OCI-LY1 (cell line): Measurements from ENCODE around the gene CKAP2L.

Experiments used
- H2AFZ ChIP-seq: fragments of 200-600 bp; sonication (generic), shearing (Covaris generic); 2 replicates; pipeline ENCODE4 v1.6.0; 2014; ENCODE audit warnings: antibody characterized with exemption, mild to moderate bottlenecking, low read length
- H3F3A ChIP-seq: fragments of 200-600 bp; sonication (generic), shearing (Covaris generic); 2 replicates; pipeline ENCODE4 v1.6.0; 2014; ENCODE audit warnings: mild to moderate bottlenecking, antibody characterized with exemption, low read length, moderate library complexity; ENCODE audit not compliant: insufficient read depth
- H3K27ac ChIP-seq: fragments of 200-600 bp; sonication (generic); 2 replicates; pipeline ENCODE4 v1.5.1; 2014; ENCODE audit warnings: low read length, mixed run types, mild to moderate bottlenecking, low read depth; ENCODE audit not compliant: poor library complexity, severe bottlenecking
- H3K27me3 ChIP-seq: fragments of 200-600 bp; sonication (generic); 2 replicates; pipeline ENCODE4 v1.6.0; 2014; ENCODE audit warnings: antibody characterized with exemption, mild to moderate bottlenecking, low read length, moderate library complexity; ENCODE audit not compliant: insufficient read depth
- H3K36me3 ChIP-seq: fragments of 200-600 bp; sonication (generic); 2 replicates; pipeline ENCODE4 v1.6.1; 2014; ENCODE audit warnings: mild to moderate bottlenecking, antibody characterized with exemption, low read length, moderate library complexity, mixed read lengths; ENCODE audit not compliant: insufficient read depth
- H3K4me1 ChIP-seq: fragments of 200-600 bp; sonication (generic); 2 replicates; pipeline ENCODE4 v1.5.1; 2014; ENCODE audit warnings: mild to moderate bottlenecking, low read length, moderate library complexity; ENCODE audit not compliant: insufficient read depth, severe bottlenecking
- H3K4me2 ChIP-seq: fragments of 200-600 bp; sonication (generic), shearing (Covaris generic); 2 replicates; pipeline ENCODE4 v1.6.1; 2014; ENCODE audit warnings: low read length
- H3K4me3 ChIP-seq: fragments of 200-600 bp; sonication (generic); 2 replicates; pipeline ENCODE4 v1.5.1; 2014; ENCODE audit warnings: low read length, low read depth, mild to moderate bottlenecking, mixed read lengths; ENCODE audit not compliant: poor library complexity, severe bottlenecking
- H3K79me2 ChIP-seq: fragments of 200-600 bp; shearing (Covaris generic); 2 replicates; pipeline ENCODE4 v1.6.1; 2016; ENCODE audit warnings: mixed run types, low read length, mixed read lengths; ENCODE audit not compliant: insufficient read depth
- H3K9ac ChIP-seq: fragments of 200-600 bp; sonication (generic), shearing (Covaris generic); 2 replicates; pipeline ENCODE4 v1.6.1; 2014; ENCODE audit warnings: mild to moderate bottlenecking, low read length, mixed read lengths
- H3K9me2 ChIP-seq: fragments of 200-600 bp; sonication (generic), shearing (Covaris generic); 2 replicates; pipeline ENCODE4 v1.6.1; 2014; ENCODE audit warnings: low read depth, mild to moderate bottlenecking, low read length, mixed read lengths
- H3K9me3 ChIP-seq: fragments of 200-600 bp; shearing (Covaris generic); 2 replicates; pipeline ENCODE4 v1.6.1; 2014; ENCODE audit warnings: low read length, mixed read lengths
- H4K20me1 ChIP-seq: fragments of 200-600 bp; sonication (generic), shearing (Covaris generic); 2 replicates; pipeline ENCODE4 v1.6.0; 2016; ENCODE audit warnings: mild to moderate bottlenecking, low read length; ENCODE audit not compliant: insufficient read depth
- EZH2 ChIP-seq: fragments of 200-600 bp; sonication (generic), shearing (Covaris generic); IDR thresholded peaks from 2 replicates; pipeline ENCODE4 v1.8.0; 2017; ENCODE audit warnings: borderline replicate concordance, mixed run types, mild to moderate bottlenecking, antibody characterized with exemption, low read length, moderate library complexity, mixed read lengths
- TF ChIP-seq, protein P1 (sequence below): fragments of 200-600 bp; sonication (generic), shearing (Covaris generic); IDR thresholded peaks from 2 replicates; pipeline ENCODE4 v1.5.1; 2017; ENCODE audit warnings: mild to moderate bottlenecking, antibody characterized with exemption, low read length, moderate library complexity, mixed read lengths

CKAP2L gene

DNA sequence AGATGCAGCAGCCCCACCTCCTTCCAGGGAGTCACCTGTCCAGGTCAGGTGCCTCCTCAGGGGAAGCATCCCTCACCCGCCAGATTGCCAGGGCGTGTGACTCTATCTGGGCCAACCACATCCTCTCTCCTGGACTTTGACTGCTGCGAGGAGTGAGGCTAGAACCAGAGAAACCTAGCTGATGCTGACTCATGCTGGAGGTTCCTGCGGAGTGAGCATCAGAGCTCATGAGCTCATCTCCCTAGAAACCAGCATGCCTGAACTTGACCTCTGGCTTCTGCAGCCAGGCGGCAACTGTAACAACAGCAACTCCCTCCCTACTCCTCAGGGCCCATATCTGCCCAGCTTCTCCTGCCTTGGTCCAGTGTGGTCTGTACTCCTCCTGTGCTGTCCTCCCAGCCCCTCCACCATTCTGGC is 71.9 kb downstream of the CKAP2L start:
- no peak for TF ChIP-seq EZH2
- TF ChIP-seq, protein P1, sequence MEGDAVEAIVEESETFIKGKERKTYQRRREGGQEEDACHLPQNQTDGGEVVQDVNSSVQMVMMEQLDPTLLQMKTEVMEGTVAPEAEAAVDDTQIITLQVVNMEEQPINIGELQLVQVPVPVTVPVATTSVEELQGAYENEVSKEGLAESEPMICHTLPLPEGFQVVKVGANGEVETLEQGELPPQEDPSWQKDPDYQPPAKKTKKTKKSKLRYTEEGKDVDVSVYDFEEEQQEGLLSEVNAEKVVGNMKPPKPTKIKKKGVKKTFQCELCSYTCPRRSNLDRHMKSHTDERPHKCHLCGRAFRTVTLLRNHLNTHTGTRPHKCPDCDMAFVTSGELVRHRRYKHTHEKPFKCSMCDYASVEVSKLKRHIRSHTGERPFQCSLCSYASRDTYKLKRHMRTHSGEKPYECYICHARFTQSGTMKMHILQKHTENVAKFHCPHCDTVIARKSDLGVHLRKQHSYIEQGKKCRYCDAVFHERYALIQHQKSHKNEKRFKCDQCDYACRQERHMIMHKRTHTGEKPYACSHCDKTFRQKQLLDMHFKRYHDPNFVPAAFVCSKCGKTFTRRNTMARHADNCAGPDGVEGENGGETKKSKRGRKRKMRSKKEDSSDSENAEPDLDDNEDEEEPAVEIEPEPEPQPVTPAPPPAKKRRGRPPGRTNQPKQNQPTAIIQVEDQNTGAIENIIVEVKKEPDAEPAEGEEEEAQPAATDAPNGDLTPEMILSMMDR, result no peak
- no peak overlapping the region for H2AFZ ChIP-seq
- H3K9me2 ChIP-seq, result no peaks in the 10 kb centered on the region
- no peaks in the 10 kb centered on the region for H4K20me1 ChIP-seq
- no peaks in the 10 kb centered on the region for H3K36me3 ChIP-seq
- H3F3A ChIP-seq, result no peaks in the 10 kb centered on the region
- no peaks in the 10 kb centered on the region for H3K9me3 ChIP-seq
- no peak overlapping the region for H3K4me2 ChIP-seq
- 0 out of 2 replicates have a peak, but pooled peaks cover 5% of the 10 kb centered on the region for H3K27me3 ChIP-seq
- no peaks in the 10 kb centered on the region for H3K4me1 ChIP-seq
- H3K9ac ChIP-seq, result no peak overlapping the region
- H3K27ac ChIP-seq, result no peak overlapping the region
- H3K4me3 ChIP-seq, result no peak overlapping the region
- no peaks in the 10 kb centered on the region for H3K79me2 ChIP-seq

DNA sequence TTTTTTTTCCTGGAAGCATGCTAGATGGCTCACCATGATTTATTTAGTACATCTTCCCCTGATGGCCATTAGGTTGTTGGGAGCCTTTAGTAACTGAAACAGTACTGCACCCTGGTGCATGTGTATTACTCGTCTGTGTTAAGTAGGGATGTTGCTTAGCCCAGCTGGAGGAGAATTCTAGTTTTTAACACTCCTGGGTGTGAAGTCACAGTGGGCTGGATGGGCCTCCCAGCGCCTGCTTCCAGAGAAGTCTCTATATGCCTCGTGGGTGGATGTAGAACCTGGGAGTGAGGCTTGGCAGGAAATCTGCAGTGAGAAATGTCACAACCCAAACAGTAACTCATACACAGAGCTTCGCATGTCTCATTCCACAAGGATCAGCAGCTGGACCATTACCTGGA is 72.5 kb downstream of the CKAP2L start:
- Histone ChIP-seq H3K9me2 (no peaks in the 10 kb centered on the region), H3K4me2 (no peak overlapping the region), H3K36me3 (no peaks in the 10 kb centered on the region), H3K9ac (no peak overlapping the region), H3K79me2 (no peaks in the 10 kb centered on the region), H3K27me3 (no peaks in the 10 kb centered on the region), H3K27ac (no peak overlapping the region), H3K4me3 (no peak overlapping the region), H2AFZ (no peak overlapping the region), H3K4me1 (no peaks in the 10 kb centered on the region), H3F3A (no peaks in the 10 kb centered on the region), H3K9me3 (no peaks in the 10 kb centered on the region), H4K20me1 (no peaks in the 10 kb centered on the region)
- no peak for TF ChIP-seq EZH2
- TF ChIP-seq, protein P1, result no peak

DNA sequence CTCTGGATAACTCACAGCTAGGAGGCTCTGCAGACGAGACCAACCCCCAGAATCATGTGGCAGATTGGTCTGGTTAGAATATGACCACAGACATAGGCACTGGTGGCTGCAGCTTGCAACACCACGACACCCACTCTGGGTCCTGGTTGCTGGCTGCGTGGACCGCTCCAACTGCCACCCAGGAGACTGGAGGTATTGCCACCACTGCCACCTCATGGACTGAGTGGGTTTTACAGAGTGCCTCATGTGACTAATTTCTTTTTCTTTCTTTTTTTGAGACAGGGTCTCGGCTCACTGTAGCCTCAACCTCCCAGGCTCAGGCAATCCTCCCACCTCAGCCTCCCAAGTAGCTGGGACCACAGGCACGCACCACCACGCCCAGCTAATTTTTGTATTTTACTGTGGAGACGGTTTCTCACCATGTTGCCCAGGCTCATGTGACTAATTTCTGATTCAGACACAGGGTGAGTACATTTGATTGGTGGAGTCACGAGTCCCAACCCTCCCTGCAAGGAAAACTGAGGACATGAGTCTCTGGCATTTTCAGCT is 73.5 kb downstream of the CKAP2L start:
- Histone ChIP-seq H4K20me1 (no peaks in the 10 kb centered on the region), H3K79me2 (no peaks in the 10 kb centered on the region), H3K4me3 (no peak overlapping the region), H3K27me3 (no peaks in the 10 kb centered on the region), H3K4me1 (no peaks in the 10 kb centered on the region), H3K9ac (no peak overlapping the region), H2AFZ (no peak overlapping the region), H3K9me2 (no peaks in the 10 kb centered on the region), H3K4me2 (peak overlapping the region; percentile 5; the same call in 1 of the 2 replicates), H3K36me3 (no peaks in the 10 kb centered on the region), H3K9me3 (no peaks in the 10 kb centered on the region), H3K27ac (no peak overlapping the region), H3F3A (no peaks in the 10 kb centered on the region)
- TF ChIP-seq, protein P1, result peak; percentile 69
- no peak for TF ChIP-seq EZH2
